KOPT-K1 (cell line): ENCODE data around the gene STARD13.
"Not testable (repeated sequence)": the region's sequence is repeated elsewhere in the genome, so short reads cannot be mapped to it uniquely, and the experiment has no call there.

ENCODE experiments used
- H3K27ac ChIP-seq: fragments of 200-600 bp; sonication (generic); 2 replicates; pipeline ENCODE4 v1.5.1; 2016; ENCODE audit warnings: antibody characterized with exemption, mild to moderate bottlenecking, low read depth, low read length; ENCODE audit not compliant: poor library complexity, severe bottlenecking
- H3K36me3 ChIP-seq: fragments of 200-600 bp; sonication (generic); 2 replicates; pipeline ENCODE4 v1.5.1; 2017; ENCODE audit warnings: antibody characterized with exemption, mild to moderate bottlenecking, low read length, moderate library complexity; ENCODE audit not compliant: insufficient read depth
- H3K9me3 ChIP-seq: fragments of 200-600 bp; sonication (generic); 2 replicates; pipeline ENCODE4 v1.5.1; 2017; ENCODE audit warnings: antibody characterized with exemption, low read length, mild to moderate bottlenecking; ENCODE audit not compliant: insufficient read depth, poor library complexity, severe bottlenecking

Gene STARD13

GRCh38 chr13:33165787-33166186 is 119.8 kb downstream of the STARD13 start:
- Histone ChIP-seq H3K27ac (no peak overlapping the region), H3K9me3 (peaks cover 14% of the 10 kb centered on the region), H3K36me3 (no peaks in the 10 kb centered on the region)

GRCh38 chr13:33164331-33164730 is 121.2 kb downstream of the STARD13 start:
- Histone ChIP-seq H3K27ac (no peak overlapping the region), H3K36me3 (no peaks in the 10 kb centered on the region)

GRCh38 chr13:33162725-33163124 is 122.8 kb downstream of the STARD13 start:
- H3K27ac ChIP-seq, H3K36me3 ChIP-seq: not testable (repeated sequence)
- H3K9me3 ChIP-seq = peaks cover 14% of the 10 kb centered on the region

More at GRCh38 chr13:33164331-33164730, 121.2 kb downstream of the STARD13 start:
- H3K9me3 ChIP-seq = peaks cover 14% of the 10 kb centered on the region

GRCh38 chr13:33158816-33159215 is 126.7 kb downstream of the STARD13 start:
- no peak overlapping the region for H3K27ac ChIP-seq
- H3K36me3 ChIP-seq = no peaks in the 10 kb centered on the region
- H3K9me3 ChIP-seq = peaks cover 14% of the 10 kb centered on the region

GRCh38 chr13:33158271-33158670 is 127.3 kb downstream of the STARD13 start:
- peaks cover 14% of the 10 kb centered on the region for H3K9me3 ChIP-seq
- H3K36me3 ChIP-seq = no peaks in the 10 kb centered on the region
- no peak overlapping the region for H3K27ac ChIP-seq

- H3K9me3 ChIP-seq = no peaks in the 10 kb centered on the region
- no peaks in the 10 kb centered on the region for H3K36me3 ChIP-seq
- H3K27ac ChIP-seq = no peak overlapping the region
Observed at GRCh38 chr13:33154911-33155310, 130.6 kb downstream of the STARD13 start.

GRCh38 chr13:33153421-33154404 is 131.8 kb downstream of the STARD13 start:
- Histone ChIP-seq H3K27ac (no peak overlapping the region), H3K9me3 (no peaks in the 10 kb centered on the region), H3K36me3 (no peaks in the 10 kb centered on the region)

GRCh38 chr13:33152389-33152788 is 133.2 kb downstream of the STARD13 start:
- Histone ChIP-seq H3K9me3 (no peaks in the 10 kb centered on the region), H3K36me3 (no peaks in the 10 kb centered on the region), H3K27ac (no peak overlapping the region)

GRCh38 chr13:33150662-33151061 is 134.9 kb downstream of the STARD13 start:
- Histone ChIP-seq H3K36me3 (no peaks in the 10 kb centered on the region), H3K27ac (no peak overlapping the region), H3K9me3 (no peaks in the 10 kb centered on the region)

- Histone ChIP-seq H3K36me3 (no peaks in the 10 kb centered on the region), H3K9me3 (no peaks in the 10 kb centered on the region), H3K27ac (no peak overlapping the region)
Observed at GRCh38 chr13:33150126-33150525, 135.4 kb downstream of the STARD13 start.

- Histone ChIP-seq H3K9me3 (no peaks in the 10 kb centered on the region), H3K36me3 (no peaks in the 10 kb centered on the region), H3K27ac (no peak overlapping the region)
Observed at GRCh38 chr13:33147832-33148231, 137.7 kb downstream of the STARD13 start.

GRCh38 chr13:33146843-33147611 is 138.5 kb downstream of the STARD13 start:
- Histone ChIP-seq H3K27ac (no peak overlapping the region), H3K36me3 (no peaks in the 10 kb centered on the region), H3K9me3 (no peaks in the 10 kb centered on the region)

- H3K9me3 ChIP-seq = no peaks in the 10 kb centered on the region
- no peak overlapping the region for H3K27ac ChIP-seq
- no peaks in the 10 kb centered on the region for H3K36me3 ChIP-seq
Observed at GRCh38 chr13:33145667-33146066, 139.9 kb downstream of the STARD13 start.

- Histone ChIP-seq H3K9me3 (no peaks in the 10 kb centered on the region), H3K27ac (no peak overlapping the region), H3K36me3 (no peaks in the 10 kb centered on the region)
Observed at GRCh38 chr13:33144358-33144784, 141.2 kb downstream of the STARD13 start.

- Histone ChIP-seq H3K27ac (no peak overlapping the region), H3K36me3 (no peaks in the 10 kb centered on the region), H3K9me3 (peaks cover 9% of the 10 kb centered on the region)
Observed at GRCh38 chr13:33139780-33140535, 145.6 kb downstream of the STARD13 start.
